Activated CD8-positive, alpha-beta T cell treated with anti-CD3 and anti-CD28 coated beads, Interleukin-2, amount 10 ng/mL, durations not matched to agents 7 days and 5 days (primary cell): ENCODE measurements around the gene RIN3. TPM values are rescaled to one million over a fixed set of nuclear protein-coding genes. Genes with fewer than 3 reads are reported as not detected.

Experiments
- ATAC-seq: fragments of 150-1000 bp; cut with Tn5 transposase; one replicate; pipeline ENCODE4 v1.10.0; 2021; ENCODE audit warnings: moderate library complexity
- CTCF ChIA-PET: fragments of 350-600 bp; sonication (Branson Sonifier 250); formaldehyde crosslinking; loops from one replicate; lab custom pipeline; 2021; ENCODE audit warnings: antibody characterized with exemption; lab: Charles Lee
- POLR2A ChIA-PET: fragments of 350-600 bp; sonication (Branson Sonifier 250); formaldehyde crosslinking; loops from one replicate; lab custom pipeline; 2021; ENCODE audit warnings: antibody characterized with exemption; lab: Charles Lee
- DNase-seq: peaks from one replicate; pipeline ENCODE4 v3.0.0-alpha.2; 2020
- H3K27ac Mint-ChIP-seq: one replicate; pipeline ENCODE4 v1.8.0; 2021; ENCODE audit warnings: mild to moderate bottlenecking, mixed read lengths
- H3K27me3 Mint-ChIP-seq: one replicate; pipeline ENCODE4 v1.8.0; 2021; ENCODE audit warnings: low read depth, mixed read lengths
- H3K36me3 Mint-ChIP-seq: one replicate; pipeline ENCODE4 v1.8.0; 2021; ENCODE audit warnings: low read depth, mixed read lengths
- H3K4me1 Mint-ChIP-seq: one replicate; pipeline ENCODE4 v1.8.0; 2021; ENCODE audit warnings: low read depth, mixed read lengths
- H3K4me3 Mint-ChIP-seq: one replicate; pipeline ENCODE4 v1.8.0; 2021; ENCODE audit warnings: mild to moderate bottlenecking, mixed read lengths
- H3K9me3 Mint-ChIP-seq: one replicate; pipeline ENCODE4 v1.8.0; 2022; ENCODE audit warnings: mixed read lengths; ENCODE audit not compliant: insufficient read depth
- total RNA-seq, 2 experiments: library from RNA; stranded (reverse); gene quantifications; one replicate each; pipeline ENCODE4 v1.2.3, GENCODE V29; 2021

Gene RIN3
- total RNA-seq, 2 experiments from 2014 or later: 85.6 to 89.0 TPM

DNA sequence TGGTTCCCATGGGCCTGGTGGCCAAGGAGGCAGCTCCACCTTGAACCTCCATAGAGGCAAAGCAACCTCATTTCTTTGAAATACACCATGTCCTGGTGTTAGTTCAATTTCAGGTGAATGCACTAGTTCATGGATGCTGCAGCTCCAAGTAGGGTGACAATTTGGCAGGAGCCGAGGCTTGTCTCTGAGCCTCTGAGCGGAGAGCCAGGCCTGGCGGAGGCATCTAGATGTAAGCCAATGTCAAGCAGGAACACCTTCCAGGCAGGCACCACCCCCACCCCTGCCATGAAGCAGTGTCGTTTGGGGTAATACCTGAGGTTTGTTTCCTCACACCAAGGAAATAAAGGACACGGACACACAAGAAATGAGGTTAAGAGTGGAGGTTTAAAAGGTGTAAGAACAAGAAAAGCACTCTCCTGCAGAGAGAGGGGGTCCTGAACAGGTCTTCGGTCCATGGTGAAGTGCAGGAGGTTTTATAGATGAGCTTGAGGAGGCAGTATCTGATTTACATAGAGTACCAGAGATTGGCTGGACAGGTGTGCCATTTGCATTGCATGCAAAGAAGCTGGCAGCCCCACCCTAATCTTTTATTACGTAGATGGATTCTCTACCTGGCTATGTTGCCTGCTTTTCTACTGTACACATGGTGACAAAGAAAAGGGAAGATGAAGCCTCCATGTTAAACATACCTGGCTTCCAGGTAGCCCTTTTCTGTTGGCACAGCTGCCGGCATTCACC is 60.3 kb downstream of the RIN3 start:
- ChIA-PET POLR2A (interaction anchor here (0.7 to 1.4 kb wide), 3 partner anchors 12 to 79 kb away, joined by 3 read pairs; no protein-coding TSS in a partner anchor), CTCF (no interaction called here)
- H3K27me3 Mint-ChIP-seq: no peaks in the 10 kb centered on the region
- no peak for ATAC-seq
- peak overlapping the region; percentile 32 for H3K27ac Mint-ChIP-seq
- H3K36me3 Mint-ChIP-seq: peaks cover 53% of the 10 kb centered on the region
- H3K9me3 Mint-ChIP-seq: no peaks in the 10 kb centered on the region
- no peak overlapping the region for H3K4me3 Mint-ChIP-seq
- H3K4me1 Mint-ChIP-seq: peaks cover 85% of the 10 kb centered on the region
- DNase-seq: no peak

DNA sequence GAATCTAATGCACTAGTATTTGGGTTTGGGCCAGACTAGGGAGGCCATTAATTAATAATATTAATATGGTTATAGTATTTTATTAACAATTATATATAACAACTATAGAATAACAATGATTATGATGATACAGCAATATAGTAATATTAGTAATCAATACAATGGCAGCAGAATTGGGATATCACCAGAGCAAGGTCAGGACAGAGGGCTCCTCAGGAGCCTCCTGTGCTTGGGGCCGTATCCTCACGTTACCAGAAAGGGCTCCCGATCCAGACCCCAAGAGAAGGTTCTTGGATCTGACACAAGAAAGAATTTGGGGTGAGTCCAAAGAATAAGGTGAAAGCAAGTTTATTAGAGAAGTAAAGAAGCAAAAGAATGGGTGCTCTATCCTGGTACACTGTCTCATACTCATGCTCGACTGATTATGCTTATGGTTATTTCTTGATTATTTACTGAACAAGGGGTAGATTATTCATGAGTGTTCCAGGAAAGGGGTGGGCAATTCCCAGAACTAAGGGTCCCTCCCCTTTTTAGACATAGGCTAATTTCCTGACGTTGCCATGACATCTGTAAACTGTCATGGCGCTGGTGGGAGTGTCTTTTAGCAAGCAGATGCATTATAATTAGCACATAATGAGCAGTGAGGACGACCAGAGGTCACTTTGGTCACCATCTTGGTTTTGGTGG is 61.6 kb downstream of the RIN3 start:
- H3K36me3 Mint-ChIP-seq: peaks cover 60% of the 10 kb centered on the region

GRCh38 chr14:92575748-92576303 is 62.2 kb downstream of the RIN3 start:
- CTCF ChIA-PET: interaction anchor here (0.9 to 3.6 kb wide), 4 partner anchors 7 to 20 kb away, joined by 3 to 51 read pairs (median 10); no protein-coding TSS in a partner anchor
- Mint-ChIP-seq H3K4me3 (no peak overlapping the region), H3K27ac (no peak overlapping the region), H3K27me3 (no peaks in the 10 kb centered on the region), H3K4me1 (peaks cover 82% of the 10 kb centered on the region), H3K9me3 (no peaks in the 10 kb centered on the region), H3K36me3 (peaks cover 67% of the 10 kb centered on the region)
- POLR2A ChIA-PET: interaction anchor here (0.6 to 0.9 kb wide), 3 partner anchors 12 to 77 kb away, joined by 3 read pairs; no protein-coding TSS in a partner anchor
- ATAC-seq (no peak), DNase-seq (no peak)

More for the DNA sequence above, 61.6 kb downstream of the RIN3 start:
- DNase-seq (peak; percentile 45), ATAC-seq (no peak)
- H3K4me1 Mint-ChIP-seq: peaks cover 82% of the 10 kb centered on the region
- no peaks in the 10 kb centered on the region for H3K27me3 Mint-ChIP-seq
- H3K4me3 Mint-ChIP-seq: no peak overlapping the region
- H3K27ac Mint-ChIP-seq: peak overlapping the region; percentile 1
- ChIA-PET CTCF (interaction anchor here (2.6 to 3.6 kb wide), 2 partner anchors 11 to 12 kb away, joined by 14 to 51 read pairs; no protein-coding TSS in a partner anchor), POLR2A (interaction anchor here (0.7 kb wide), 1 partner anchor 76 kb away, joined by 3 read pairs; no protein-coding TSS in a partner anchor)
- H3K9me3 Mint-ChIP-seq: no peaks in the 10 kb centered on the region

DNA sequence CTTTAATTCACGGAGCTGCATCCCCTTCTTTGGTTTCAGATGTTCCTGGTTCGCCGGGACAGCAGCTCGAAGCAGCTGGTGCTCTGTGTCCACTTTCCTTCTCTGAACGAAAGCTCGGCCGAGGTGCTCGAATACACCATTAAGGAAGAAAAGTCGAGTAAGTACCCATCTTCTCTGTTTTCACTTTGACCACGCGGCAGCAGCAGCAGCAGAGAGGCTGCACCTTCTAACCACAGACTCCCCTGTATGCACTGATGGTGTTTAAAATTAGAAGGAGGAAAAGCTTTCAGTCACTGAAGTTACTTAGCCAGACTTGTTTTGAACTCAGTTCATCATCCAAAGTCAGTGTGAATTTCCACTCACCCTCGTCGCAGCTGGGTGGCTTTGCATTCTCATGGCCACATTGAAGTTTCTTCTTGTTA is 63.8 kb downstream of the RIN3 start:
- Mint-ChIP-seq H3K27me3 (no peaks in the 10 kb centered on the region), H3K4me3 (peak overlapping the region; percentile 70), H3K9me3 (no peaks in the 10 kb centered on the region), H3K4me1 (peaks cover 84% of the 10 kb centered on the region), H3K27ac (peak overlapping the region; percentile 95), H3K36me3 (peaks cover 67% of the 10 kb centered on the region)
- DNase-seq (peak; percentile 72), ATAC-seq (peak; percentile 80)
- ChIA-PET CTCF (interaction anchor here (0.7 to 3.6 kb wide), 14 partner anchors 9 to 455 kb away, joined by 3 to 51 read pairs (median 4); no protein-coding TSS in a partner anchor), POLR2A (interaction anchor here (0.5 to 1.9 kb wide), 7 partner anchors 9 to 76 kb away, joined by 3 to 19 read pairs (median 3); no protein-coding TSS in a partner anchor)

DNA sequence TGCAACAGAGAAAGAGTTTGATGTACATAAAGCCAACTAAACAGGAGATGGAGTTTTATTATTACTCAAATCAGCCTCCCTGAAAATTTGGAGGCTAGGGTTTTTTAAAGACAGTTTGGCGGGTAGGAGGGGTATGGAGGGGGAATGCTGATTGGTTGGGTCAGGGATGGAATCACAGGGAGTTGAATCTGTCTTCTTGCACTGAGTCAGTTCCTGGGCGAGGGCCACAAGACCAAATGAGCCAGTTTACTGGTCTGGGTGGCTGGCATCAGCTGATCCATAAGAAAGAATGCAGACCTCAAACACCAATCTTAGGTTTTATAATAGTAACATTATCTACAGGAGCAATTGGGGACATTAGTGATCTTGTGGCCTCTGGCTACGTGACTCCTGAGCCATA is 64.9 kb downstream of the RIN3 start:
- POLR2A ChIA-PET: interaction anchor here (1.9 kb wide), 1 partner anchor 10 kb away, joined by 19 read pairs; no protein-coding TSS in a partner anchor
- Mint-ChIP-seq H3K36me3 (peaks cover 76% of the 10 kb centered on the region), H3K27ac (no peak overlapping the region), H3K4me1 (peaks cover 90% of the 10 kb centered on the region), H3K27me3 (no peaks in the 10 kb centered on the region), H3K9me3 (no peaks in the 10 kb centered on the region), H3K4me3 (no peak overlapping the region)
- ATAC-seq (no peak), DNase-seq (no peak)
- CTCF ChIA-PET: interaction anchor here (1.0 to 3.6 kb wide), 5 partner anchors 9 to 456 kb away, joined by 3 to 51 read pairs (median 4); no protein-coding TSS in a partner anchor

DNA sequence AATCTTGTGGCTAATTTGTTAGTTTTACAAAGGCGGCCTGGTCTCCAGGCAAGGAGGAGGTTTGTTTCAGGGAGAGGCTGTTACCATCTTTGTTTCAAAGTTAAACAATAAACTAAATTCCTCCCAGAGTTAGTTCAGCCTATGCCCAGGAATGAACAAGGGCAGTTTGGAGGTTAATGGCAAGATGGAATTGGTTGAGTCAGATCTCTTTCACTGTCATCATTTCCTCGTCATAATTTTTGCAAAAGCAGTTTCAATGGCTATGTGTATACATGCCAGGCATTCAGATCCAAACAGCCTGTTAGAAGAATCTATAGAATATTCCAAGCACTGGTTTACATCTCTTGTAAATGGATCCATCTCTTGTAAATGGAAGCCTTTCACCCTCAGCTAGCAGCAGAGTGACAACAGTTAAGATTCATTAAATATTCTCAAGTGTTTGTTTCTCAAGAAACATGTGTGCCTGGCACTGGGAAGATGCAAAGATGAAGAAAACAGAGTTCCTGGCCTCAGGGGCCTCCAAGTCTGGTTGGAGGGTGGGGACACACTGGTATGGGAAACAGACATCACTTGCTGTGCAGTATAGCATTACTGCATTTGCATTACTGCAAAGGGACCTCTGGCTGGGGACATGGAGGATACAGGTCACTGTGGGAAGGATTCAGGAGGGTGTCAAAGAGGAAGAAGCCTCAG is 65.8 kb downstream of the RIN3 start:
- POLR2A ChIA-PET: no interaction called here
- no peak for ATAC-seq
- Mint-ChIP-seq H3K27ac (no peak overlapping the region), H3K36me3 (peaks cover 80% of the 10 kb centered on the region), H3K4me3 (no peak overlapping the region), H3K27me3 (no peaks in the 10 kb centered on the region), H3K4me1 (peaks cover 91% of the 10 kb centered on the region), H3K9me3 (no peaks in the 10 kb centered on the region)
- no peak for DNase-seq
- CTCF ChIA-PET: interaction anchor here (3.6 kb wide), 1 partner anchor 8 kb away, joined by 51 read pairs; no protein-coding TSS in a partner anchor

DNA sequence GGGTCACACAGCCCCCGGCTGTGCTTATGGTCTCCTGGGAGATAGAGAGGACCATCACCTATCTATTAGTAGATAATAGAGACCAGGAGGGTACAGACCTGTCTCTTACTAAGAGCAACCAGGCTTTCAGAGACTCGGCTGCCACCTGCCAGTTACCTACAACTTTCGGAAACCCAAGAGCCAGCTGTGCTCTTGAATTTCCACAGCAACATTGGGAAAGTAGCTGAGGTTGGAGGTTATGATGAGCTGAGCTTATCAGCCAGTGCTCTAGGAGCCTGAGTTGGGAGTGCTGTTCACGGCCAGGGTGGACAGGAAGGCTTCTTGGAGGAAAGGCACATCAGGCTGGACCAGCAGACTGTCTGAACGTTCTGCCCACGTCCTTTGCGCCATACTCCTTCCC is 67.6 kb downstream of the RIN3 start:
- H3K36me3 Mint-ChIP-seq: peaks cover 86% of the 10 kb centered on the region
- ChIA-PET POLR2A (no interaction called here), CTCF (no interaction called here)
- no peak for ATAC-seq
- H3K27me3 Mint-ChIP-seq: no peaks in the 10 kb centered on the region
- H3K9me3 Mint-ChIP-seq: no peaks in the 10 kb centered on the region
- H3K4me1 Mint-ChIP-seq: peaks cover 93% of the 10 kb centered on the region
- peak overlapping the region; percentile 82 for H3K27ac Mint-ChIP-seq
- no peak for DNase-seq
- no peak overlapping the region for H3K4me3 Mint-ChIP-seq

- H3K4me1 Mint-ChIP-seq: peaks cover 93% of the 10 kb centered on the region
- ATAC-seq (no peak), DNase-seq (no peak)
- H3K27me3 Mint-ChIP-seq: no peaks in the 10 kb centered on the region
- H3K36me3 Mint-ChIP-seq: peaks cover 87% of the 10 kb centered on the region
- no peaks in the 10 kb centered on the region for H3K9me3 Mint-ChIP-seq
- no peak overlapping the region for H3K4me3 Mint-ChIP-seq
- POLR2A ChIA-PET: interaction anchor here (1.2 kb wide), 1 partner anchor 13 kb away, joined by 3 read pairs; no protein-coding TSS in a partner anchor
- CTCF ChIA-PET: no interaction called here
- peak overlapping the region; percentile 82 for H3K27ac Mint-ChIP-seq
These were observed 68.5 kb downstream of the RIN3 start for GRCh38 chr14:92581966-92582566.

- peaks cover 87% of the 10 kb centered on the region for H3K36me3 Mint-ChIP-seq
- H3K9me3 Mint-ChIP-seq: no peaks in the 10 kb centered on the region
- H3K27me3 Mint-ChIP-seq: no peaks in the 10 kb centered on the region
- DNase-seq (peak; percentile 68), ATAC-seq (peak; percentile 29)
- POLR2A ChIA-PET: interaction anchor here (0.7 to 1.2 kb wide), 3 partner anchors 14 to 48 kb away, joined by 3 read pairs; no protein-coding TSS in a partner anchor
- peak overlapping the region; percentile 82 for H3K27ac Mint-ChIP-seq
- H3K4me3 Mint-ChIP-seq: peak overlapping the region; percentile 5
- CTCF ChIA-PET: interaction anchor here (0.6 to 1.2 kb wide), 3 partner anchors 16 to 28 kb away, joined by 3 read pairs; no protein-coding TSS in a partner anchor
- peaks cover 93% of the 10 kb centered on the region for H3K4me1 Mint-ChIP-seq
These were observed 69.3 kb downstream of the RIN3 start for GRCh38 chr14:92582706-92583452.

DNA sequence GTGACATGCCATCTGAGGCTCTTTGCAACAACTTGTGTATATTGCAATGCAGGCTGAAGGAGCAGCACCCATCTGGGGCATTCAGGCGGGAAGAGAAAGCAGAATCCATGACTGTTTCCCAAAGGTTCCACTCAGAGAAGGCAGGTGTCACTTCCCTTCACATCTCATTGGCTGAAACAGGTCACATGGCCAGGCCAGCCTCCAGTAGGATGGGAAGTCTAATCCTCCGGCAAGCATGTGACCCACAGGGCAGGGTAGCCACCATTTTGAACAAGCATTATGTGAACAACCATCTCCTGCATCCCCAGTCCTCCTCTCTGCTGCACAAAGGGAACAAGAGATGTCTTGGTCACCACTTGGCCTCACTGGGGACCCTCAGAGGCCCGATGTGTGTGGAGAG is 70.6 kb downstream of the RIN3 start:
- DNase-seq (no peak), ATAC-seq (no peak)
- ChIA-PET POLR2A (interaction anchor here (0.5 to 2.8 kb wide), 2 partner anchors 15 to 462 kb away, joined by 4 to 10 read pairs; partner anchors contain the start of gene CPSF2), CTCF (interaction anchor here (2.6 to 6.6 kb wide), 2 partner anchors 17 to 29 kb away, joined by 11 to 70 read pairs; no protein-coding TSS in a partner anchor)
- peaks cover 85% of the 10 kb centered on the region for H3K36me3 Mint-ChIP-seq
- peak overlapping the region; percentile 86 for H3K27ac Mint-ChIP-seq
- H3K4me3 Mint-ChIP-seq: no peak overlapping the region
- H3K4me1 Mint-ChIP-seq: peaks cover 94% of the 10 kb centered on the region
- H3K9me3 Mint-ChIP-seq: no peaks in the 10 kb centered on the region
- H3K27me3 Mint-ChIP-seq: no peaks in the 10 kb centered on the region
